ENCODE data around the gene IGFL2. TPM values are rescaled to one million over a fixed set of nuclear protein-coding genes. Genes with fewer than 3 reads are reported as not detected.

The IGFL2 gene
- total and polyA plus RNA-seq, 2 of the 4 experiments (the other 2 are of a cell fraction), result not detected

GRCh38 chr19:46115396-46116106 is 32.5 kb upstream of the IGFL2 start:
- Histone ChIP-seq H3K27ac (ENCODE audit: insufficient read depth, low read length) (no peak overlapping the region), H3K18ac (ENCODE audit: low read depth, low read length) (no peak overlapping the region), H4K5ac (ENCODE audit: low read depth, low read length) (no peak overlapping the region), H3K56ac (ENCODE audit: extremely low read depth, insufficient read depth, low read length) (no peak overlapping the region), H3K23ac (ENCODE audit: low read depth, low read length) (no peak overlapping the region), H3K36me3 (ENCODE audit: control insufficient read depth, insufficient read depth, low read length) (no peaks in the 10 kb centered on the region), H4K20me1 (ENCODE audit: insufficient read depth, low read length) (no peaks in the 10 kb centered on the region), H3K4me1 (ENCODE audit: control insufficient read depth, insufficient read depth, low read length) (peaks cover 3% of the 10 kb centered on the region; the same call in 1 of the 2 replicates), H3K79me1 (ENCODE audit: low read depth in 1 of 2, low read length in 2 of 2) (no peaks in the 10 kb centered on the region), H3K4me3 (ENCODE audit: insufficient read depth, low read depth, low read length) (no peak overlapping the region), H3K4me2 (ENCODE audit: low read depth, low read length) (no peak overlapping the region), H2AK5ac (ENCODE audit: low read depth, low read length) (no peak overlapping the region), H3K9me3 (ENCODE audit: control insufficient read depth, insufficient read depth, low read length) (peaks cover 5% of the 10 kb centered on the region), H4K91ac (ENCODE audit: insufficient read depth, low read depth, low read length) (no peak overlapping the region), H2BK5ac (ENCODE audit: low read depth, low read length, poor library complexity, severe bottlenecking) (no peak overlapping the region), H3K9me1 (ENCODE audit: insufficient read depth, low read length) (no peaks in the 10 kb centered on the region), H2AK9ac (replicated peaks; ENCODE audit: low read depth, low read length, poor library complexity) (no peak overlapping the region), H2BK120ac (ENCODE audit: low read depth, low read length) (no peak overlapping the region), H3K14ac (replicated peaks; ENCODE audit: low read depth, low read length) (no peak overlapping the region), H4K8ac (ENCODE audit: low read depth in 2 of 2, low read length in 2 of 2) (no peak overlapping the region), H2BK15ac (ENCODE audit: low read depth, low read length) (no peak overlapping the region), H3K9ac (ENCODE audit: low read depth, low read length) (no peak overlapping the region), H2AFZ (replicated peaks; ENCODE audit: low read length, poor library complexity) (peak overlapping the region; percentile 25), H2BK20ac (ENCODE audit: low read depth, low read length) (no peak overlapping the region), H3K27me3 (ENCODE audit: control insufficient read depth, insufficient read depth, low read length) (peaks cover 48% of the 10 kb centered on the region), H3K4ac (ENCODE audit: low read depth, low read length) (no peak overlapping the region)
- ATAC-seq (ENCODE audit: low read depth) (peak; percentile 98), DNase-seq (peak; percentile 81)
- dilution Hi-C loops (cut with HindIII; ENCODE audit: low sequenced_read_pairs, unreplicated experiment) (no loop called here), in situ Hi-C loops (cut with MboI; ENCODE audit: low sequenced_read_pairs) (no loop called here), intact Hi-C loops (cut with micrococcal nuclease) (loop anchor here (10.0 kb wide), 1 partner anchor 439 kb away; no protein-coding TSS in a partner anchor)
- POLR2A ChIA-PET (ENCODE audit: unreplicated experiment), result no interaction called here
- CTCF ChIA-PET, result no interaction called here
- TF ChIP-seq, protein P1, sequence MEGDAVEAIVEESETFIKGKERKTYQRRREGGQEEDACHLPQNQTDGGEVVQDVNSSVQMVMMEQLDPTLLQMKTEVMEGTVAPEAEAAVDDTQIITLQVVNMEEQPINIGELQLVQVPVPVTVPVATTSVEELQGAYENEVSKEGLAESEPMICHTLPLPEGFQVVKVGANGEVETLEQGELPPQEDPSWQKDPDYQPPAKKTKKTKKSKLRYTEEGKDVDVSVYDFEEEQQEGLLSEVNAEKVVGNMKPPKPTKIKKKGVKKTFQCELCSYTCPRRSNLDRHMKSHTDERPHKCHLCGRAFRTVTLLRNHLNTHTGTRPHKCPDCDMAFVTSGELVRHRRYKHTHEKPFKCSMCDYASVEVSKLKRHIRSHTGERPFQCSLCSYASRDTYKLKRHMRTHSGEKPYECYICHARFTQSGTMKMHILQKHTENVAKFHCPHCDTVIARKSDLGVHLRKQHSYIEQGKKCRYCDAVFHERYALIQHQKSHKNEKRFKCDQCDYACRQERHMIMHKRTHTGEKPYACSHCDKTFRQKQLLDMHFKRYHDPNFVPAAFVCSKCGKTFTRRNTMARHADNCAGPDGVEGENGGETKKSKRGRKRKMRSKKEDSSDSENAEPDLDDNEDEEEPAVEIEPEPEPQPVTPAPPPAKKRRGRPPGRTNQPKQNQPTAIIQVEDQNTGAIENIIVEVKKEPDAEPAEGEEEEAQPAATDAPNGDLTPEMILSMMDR (conservative IDR thresholded peaks at IDR 0.05; ENCODE audit: low read depth, low read length), result no peak
- TF ChIP-seq, protein P2, sequence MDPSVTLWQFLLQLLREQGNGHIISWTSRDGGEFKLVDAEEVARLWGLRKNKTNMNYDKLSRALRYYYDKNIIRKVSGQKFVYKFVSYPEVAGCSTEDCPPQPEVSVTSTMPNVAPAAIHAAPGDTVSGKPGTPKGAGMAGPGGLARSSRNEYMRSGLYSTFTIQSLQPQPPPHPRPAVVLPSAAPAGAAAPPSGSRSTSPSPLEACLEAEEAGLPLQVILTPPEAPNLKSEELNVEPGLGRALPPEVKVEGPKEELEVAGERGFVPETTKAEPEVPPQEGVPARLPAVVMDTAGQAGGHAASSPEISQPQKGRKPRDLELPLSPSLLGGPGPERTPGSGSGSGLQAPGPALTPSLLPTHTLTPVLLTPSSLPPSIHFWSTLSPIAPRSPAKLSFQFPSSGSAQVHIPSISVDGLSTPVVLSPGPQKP (IDR thresholded peaks at IDR 0.05; ENCODE audit: borderline replicate concordance, low read depth, low read length), result no peak
- no peak for TF ChIP-seq CHD1 (IDR thresholded peaks at IDR 0.05; ENCODE audit: low read depth, low read length)
- no peak for TF ChIP-seq BHLHE40 (IDR thresholded peaks at IDR 0.05; ENCODE audit: low read depth, low read length)
- TF ChIP-seq MXI1 (IDR thresholded peaks at IDR 0.05; ENCODE audit: borderline replicate concordance, low read depth, low read length), result no peak
- BruUV-seq (replicated peaks), result no TSS peak
- whole genome bisulfite sequencing, 2 experiments (ENCODE audit: extremely low coverage in 2 of 2, insufficient read length in 1 of 2), result 20% methylated on average over 1 of the region's 9 CpGs; no CpG with 5 or more reads in 1 of the 2 experiments

Data from IMR-90 (cell line).